Measurements from ENCODE around the gene ZNF775. TPM values are rescaled to one million over a fixed set of nuclear protein-coding genes. Genes with fewer than 3 reads are reported as not detected.

The ZNF775 gene
- polyA plus RNA-seq, 1 experiment: 2.2 TPM

- ChIA-PET POLR2A (no interaction called here), CTCF (interaction anchor here (1.7 to 2.2 kb wide), 2 partner anchors 21 to 30 kb away, joined by 3 to 9 read pairs; no protein-coding TSS in a partner anchor)
- Histone ChIP-seq H3K9me3 (ENCODE audit: control insufficient read depth, insufficient read depth, low read length) (no peaks in the 10 kb centered on the region; the same call in 1 of the 2 replicates), H3K27me3 (ENCODE audit: control insufficient read depth, insufficient read depth, low read length) (no peaks in the 10 kb centered on the region), H3K27ac (ENCODE audit: low read depth, low read length) (no peak overlapping the region), H3K4me3 (ENCODE audit: low read depth, low read length) (no peak overlapping the region)
- no peak for TF ChIP-seq CTCF (IDR thresholded peaks at IDR 0.05; ENCODE audit: low read depth, low read length)
- DNase-seq (ENCODE audit: low read depth, low spot score): no peak
These were observed 1.9 kb upstream of the ZNF775 start for GRCh38 chr7:150377196-150377595.

DNA sequence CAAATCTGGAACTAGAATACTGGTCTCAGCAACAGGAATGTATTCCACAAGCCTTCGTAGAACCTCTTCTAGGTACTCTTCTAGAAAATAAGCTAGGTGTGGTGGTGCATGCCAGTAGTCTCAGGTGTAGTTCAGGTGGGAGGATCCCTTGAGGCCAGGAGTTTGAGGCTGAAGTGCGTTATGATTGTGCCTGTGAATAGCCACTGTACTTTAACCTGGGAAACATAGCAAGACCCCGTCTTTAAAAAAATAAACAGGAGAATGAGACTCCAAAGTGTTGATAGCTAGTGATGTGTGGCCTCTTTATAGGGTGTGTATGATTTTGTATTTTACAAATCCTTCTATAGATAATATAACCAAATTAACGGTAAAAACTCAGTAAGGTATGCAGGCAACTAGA is 1.5 kb upstream of the ZNF775 start:
- no peak for TF ChIP-seq CTCF (IDR thresholded peaks at IDR 0.05; ENCODE audit: low read depth, low read length)
- Histone ChIP-seq H3K4me3 (ENCODE audit: low read depth, low read length) (no peak overlapping the region), H3K27me3 (ENCODE audit: control insufficient read depth, insufficient read depth, low read length) (no peaks in the 10 kb centered on the region), H3K9me3 (ENCODE audit: control insufficient read depth, insufficient read depth, low read length) (no peaks in the 10 kb centered on the region; the same call in 1 of the 2 replicates), H3K27ac (ENCODE audit: low read depth, low read length) (no peak overlapping the region)
- ChIA-PET CTCF (interaction anchor here (0.9 to 2.2 kb wide), 4 partner anchors 8 to 29 kb away, joined by 3 to 9 read pairs (median 4); no protein-coding TSS in a partner anchor), POLR2A (interaction anchor here (1.2 to 1.3 kb wide), 2 partner anchors 9 to 27 kb away, joined by 3 to 8 read pairs; partner anchors contain the start of gene REPIN1)
- DNase-seq (ENCODE audit: low read depth, low spot score): no peak

- peak overlapping the region; percentile 71 for H3K4me3 ChIP-seq (ENCODE audit: low read depth, low read length)
- no peaks in the 10 kb centered on the region; the same call in 1 of the 2 replicates for H3K9me3 ChIP-seq (ENCODE audit: control insufficient read depth, insufficient read depth, low read length)
- H3K27ac ChIP-seq (ENCODE audit: low read depth, low read length): peak overlapping the region; percentile 59
- peak; percentile 24; the same call in 1 of the 2 replicates for TF ChIP-seq CTCF (IDR thresholded peaks at IDR 0.05; ENCODE audit: low read depth, low read length)
- CTCF ChIA-PET: interaction anchor here (0.9 to 2.2 kb wide), 5 partner anchors 8 to 71 kb away, joined by 3 to 9 read pairs (median 3); no protein-coding TSS in a partner anchor
- DNase-seq (ENCODE audit: low read depth, low spot score): peak; percentile 20
- no peaks in the 10 kb centered on the region for H3K27me3 ChIP-seq (ENCODE audit: control insufficient read depth, insufficient read depth, low read length)
- POLR2A ChIA-PET: interaction anchor here (1.1 to 1.3 kb wide), 3 partner anchors 8 to 26 kb away, joined by 3 to 8 read pairs (median 6); partner anchors contain the start of gene REPIN1
These were observed 846 bp upstream of the ZNF775 start for GRCh38 chr7:150378115-150378852.

GRCh38 chr7:150379441-150380379 is 580 bp downstream of the ZNF775 start:
- Histone ChIP-seq H3K9me3 (ENCODE audit: control insufficient read depth, insufficient read depth, low read length) (no peaks in the 10 kb centered on the region; the same call in 1 of the 2 replicates), H3K27me3 (ENCODE audit: control insufficient read depth, insufficient read depth, low read length) (no peaks in the 10 kb centered on the region), H3K27ac (ENCODE audit: low read depth, low read length) (peak overlapping the region; percentile 21), H3K4me3 (ENCODE audit: low read depth, low read length) (peak overlapping the region; percentile 83)
- ChIA-PET POLR2A (interaction anchor here (0.7 kb wide), 1 partner anchor 11 kb away, joined by 5 read pairs; the partner anchor contains the start of gene REPIN1), CTCF (interaction anchor here (0.6 to 1.3 kb wide), 4 partner anchors 9 to 684 kb away, joined by 3 to 4 read pairs (median 3); a partner anchor contains a TSS)
- DNase-seq (ENCODE audit: low read depth, low spot score): no peak
- no peak for TF ChIP-seq CTCF (IDR thresholded peaks at IDR 0.05; ENCODE audit: low read depth, low read length)
